ENCODE results near the gene TSBP1.

- TF ChIP-seq POLR2A (IDR thresholded peaks at IDR 0.05; ENCODE audit: low read depth, low read length) (no peak), POLR2AphosphoS5 (IDR thresholded peaks at IDR 0.05; ENCODE audit: low read depth, low read length) (no peak), TAF1 (IDR thresholded peaks at IDR 0.05; ENCODE audit: low read depth, low read length) (no peak)
Measured at GRCh38 chr6:32313964-32314363, 57.7 kb downstream of the TSBP1 start.

Measured in GM12891 (cell line).